Measurements from ENCODE around the gene RDH5. TPM values are rescaled to one million over a fixed set of nuclear protein-coding genes. Genes with fewer than 3 reads are reported as not detected.

Gene RDH5
- total and polyA plus RNA-seq, 4 donors = 9.2 to 61.7 (median 29.2) TPM

DNA sequence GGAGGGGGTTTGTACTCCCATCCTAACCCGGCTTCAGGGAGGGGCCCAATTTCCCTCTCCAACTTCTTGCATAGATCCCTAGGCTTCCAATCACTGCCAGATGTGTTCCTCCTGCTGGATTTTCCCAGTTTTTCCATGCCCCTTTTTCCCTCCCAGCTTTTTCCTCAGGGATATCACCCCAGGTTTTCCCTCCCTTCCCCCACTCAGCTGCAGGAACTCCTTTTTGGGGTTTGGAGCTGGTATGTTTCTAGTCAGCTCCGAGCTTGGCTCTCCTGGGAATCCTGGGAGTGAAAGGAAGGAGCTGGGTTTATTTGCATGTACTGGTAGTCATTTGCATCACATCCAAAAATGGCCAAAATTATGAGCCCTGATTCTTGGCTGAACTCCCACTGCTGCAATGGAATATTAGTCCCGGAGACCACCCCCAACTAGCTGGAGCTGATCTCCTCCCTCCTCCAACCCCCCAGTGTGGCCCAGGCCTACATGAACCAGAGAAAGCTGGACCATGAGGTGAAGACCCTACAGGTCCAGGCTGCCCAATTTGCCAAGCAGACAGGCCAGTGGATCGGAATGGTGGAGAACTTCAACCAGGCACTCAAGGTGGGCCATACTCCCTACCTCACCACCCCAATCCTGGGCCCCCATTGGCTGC is 1.4 kb upstream of the RDH5 start:
- peak overlapping the region in 1 of 2 donors; percentile 11 for H3K27ac ChIP-seq (ENCODE audit: low read depth in 1 of 2, low read length in 2 of 2)
- peaks cover 19 to 68% (median 56%) of the 10 kb centered on the region in 4 donors for H3K4me1 ChIP-seq (ENCODE audit: control insufficient read depth in 4 of 4, insufficient read depth in 4 of 4, low read length in 3 of 4)
- WGBS = 93% methylated on average over 4 of the region's 4 CpGs

DNA sequence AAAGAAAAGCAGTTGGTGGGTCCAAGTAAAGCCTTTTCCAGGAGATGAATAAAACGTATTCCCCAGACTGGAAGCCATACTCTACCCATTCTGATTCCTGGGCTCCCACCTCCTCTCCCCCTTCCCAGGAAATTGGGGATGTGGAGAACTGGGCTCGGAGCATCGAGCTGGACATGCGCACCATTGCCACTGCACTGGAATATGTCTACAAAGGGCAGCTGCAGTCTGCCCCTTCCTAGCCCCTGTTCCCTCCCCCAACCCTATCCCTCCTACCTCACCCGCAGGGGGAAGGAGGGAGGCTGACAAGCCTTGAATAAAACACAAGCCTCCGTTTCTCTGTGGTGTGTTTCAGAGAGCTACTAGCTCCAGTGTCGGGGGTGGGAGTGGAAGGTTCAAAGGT is 822 bp upstream of the RDH5 start:
- H3K36me3 ChIP-seq (ENCODE audit: control insufficient read depth in 4 of 4, insufficient read depth in 3 of 4, low read depth in 1 of 4, low read length in 3 of 4) = peaks cover 0 to 5% (median 1%) of the 10 kb centered on the region in 4 donors
- peaks cover 22 to 74% (median 61%) of the 10 kb centered on the region in 4 donors for H3K4me1 ChIP-seq (ENCODE audit: control insufficient read depth in 4 of 4, insufficient read depth in 4 of 4, low read length in 3 of 4)
- no peak overlapping the region for H3K9ac ChIP-seq (ENCODE audit: low read depth in 1 of 2, low read length in 2 of 2)

More for the DNA sequence above, 1.4 kb upstream of the RDH5 start:
- H3K36me3 ChIP-seq (ENCODE audit: control insufficient read depth in 4 of 4, insufficient read depth in 3 of 4, low read depth in 1 of 4, low read length in 3 of 4) = no peaks in the 10 kb centered on the region
- no peak overlapping the region for H3K4me3 ChIP-seq (ENCODE audit: low read depth in 1 of 3, low read length in 3 of 3)
- TF ChIP-seq, protein P1, sequence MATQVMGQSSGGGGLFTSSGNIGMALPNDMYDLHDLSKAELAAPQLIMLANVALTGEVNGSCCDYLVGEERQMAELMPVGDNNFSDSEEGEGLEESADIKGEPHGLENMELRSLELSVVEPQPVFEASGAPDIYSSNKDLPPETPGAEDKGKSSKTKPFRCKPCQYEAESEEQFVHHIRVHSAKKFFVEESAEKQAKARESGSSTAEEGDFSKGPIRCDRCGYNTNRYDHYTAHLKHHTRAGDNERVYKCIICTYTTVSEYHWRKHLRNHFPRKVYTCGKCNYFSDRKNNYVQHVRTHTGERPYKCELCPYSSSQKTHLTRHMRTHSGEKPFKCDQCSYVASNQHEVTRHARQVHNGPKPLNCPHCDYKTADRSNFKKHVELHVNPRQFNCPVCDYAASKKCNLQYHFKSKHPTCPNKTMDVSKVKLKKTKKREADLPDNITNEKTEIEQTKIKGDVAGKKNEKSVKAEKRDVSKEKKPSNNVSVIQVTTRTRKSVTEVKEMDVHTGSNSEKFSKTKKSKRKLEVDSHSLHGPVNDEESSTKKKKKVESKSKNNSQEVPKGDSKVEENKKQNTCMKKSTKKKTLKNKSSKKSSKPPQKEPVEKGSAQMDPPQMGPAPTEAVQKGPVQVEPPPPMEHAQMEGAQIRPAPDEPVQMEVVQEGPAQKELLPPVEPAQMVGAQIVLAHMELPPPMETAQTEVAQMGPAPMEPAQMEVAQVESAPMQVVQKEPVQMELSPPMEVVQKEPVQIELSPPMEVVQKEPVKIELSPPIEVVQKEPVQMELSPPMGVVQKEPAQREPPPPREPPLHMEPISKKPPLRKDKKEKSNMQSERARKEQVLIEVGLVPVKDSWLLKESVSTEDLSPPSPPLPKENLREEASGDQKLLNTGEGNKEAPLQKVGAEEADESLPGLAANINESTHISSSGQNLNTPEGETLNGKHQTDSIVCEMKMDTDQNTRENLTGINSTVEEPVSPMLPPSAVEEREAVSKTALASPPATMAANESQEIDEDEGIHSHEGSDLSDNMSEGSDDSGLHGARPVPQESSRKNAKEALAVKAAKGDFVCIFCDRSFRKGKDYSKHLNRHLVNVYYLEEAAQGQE (IDR thresholded peaks at IDR 0.05) = no peak
- TF ChIP-seq TAF1 (conservative IDR thresholded peaks at IDR 0.05) (no peak), JUND (IDR thresholded peaks at IDR 0.05) (no peak)
- TF ChIP-seq, protein P2, sequence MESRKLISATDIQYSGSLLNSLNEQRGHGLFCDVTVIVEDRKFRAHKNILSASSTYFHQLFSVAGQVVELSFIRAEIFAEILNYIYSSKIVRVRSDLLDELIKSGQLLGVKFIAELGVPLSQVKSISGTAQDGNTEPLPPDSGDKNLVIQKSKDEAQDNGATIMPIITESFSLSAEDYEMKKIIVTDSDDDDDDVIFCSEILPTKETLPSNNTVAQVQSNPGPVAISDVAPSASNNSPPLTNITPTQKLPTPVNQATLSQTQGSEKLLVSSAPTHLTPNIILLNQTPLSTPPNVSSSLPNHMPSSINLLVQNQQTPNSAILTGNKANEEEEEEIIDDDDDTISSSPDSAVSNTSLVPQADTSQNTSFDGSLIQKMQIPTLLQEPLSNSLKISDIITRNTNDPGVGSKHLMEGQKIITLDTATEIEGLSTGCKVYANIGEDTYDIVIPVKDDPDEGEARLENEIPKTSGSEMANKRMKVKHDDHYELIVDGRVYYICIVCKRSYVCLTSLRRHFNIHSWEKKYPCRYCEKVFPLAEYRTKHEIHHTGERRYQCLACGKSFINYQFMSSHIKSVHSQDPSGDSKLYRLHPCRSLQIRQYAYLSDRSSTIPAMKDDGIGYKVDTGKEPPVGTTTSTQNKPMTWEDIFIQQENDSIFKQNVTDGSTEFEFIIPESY (IDR thresholded peaks at IDR 0.05) = no peak
- no peak overlapping the region for H3K9ac ChIP-seq (ENCODE audit: low read depth in 1 of 2, low read length in 2 of 2)
- H3K9me3 ChIP-seq (ENCODE audit: control insufficient read depth in 4 of 4, low read length in 3 of 4) = no peaks in the 10 kb centered on the region
- DNase-seq (ENCODE audit: low spot score) = no peak
- no peaks in the 10 kb centered on the region for H3K27me3 ChIP-seq (ENCODE audit: control insufficient read depth in 4 of 4, insufficient read depth in 4 of 4, low read length in 3 of 4)

More for the DNA sequence above, 822 bp upstream of the RDH5 start:
- 77% methylated on average over 7 of the region's 7 CpGs for WGBS
- DNase-seq (ENCODE audit: low spot score) = no peak
- peak overlapping the region; percentile 77 to 85 for H3K27ac ChIP-seq (ENCODE audit: low read depth in 1 of 2, low read length in 2 of 2)
- no peak overlapping the region for H3K4me3 ChIP-seq (ENCODE audit: low read depth in 1 of 3, low read length in 3 of 3)
- H3K27me3 ChIP-seq (ENCODE audit: control insufficient read depth in 4 of 4, insufficient read depth in 4 of 4, low read length in 3 of 4) = no peaks in the 10 kb centered on the region
- H3K9me3 ChIP-seq (ENCODE audit: control insufficient read depth in 4 of 4, low read length in 3 of 4) = no peaks in the 10 kb centered on the region
- TF ChIP-seq FOXA1 (IDR thresholded peaks at IDR 0.05) = no peak
- TF ChIP-seq SP1 (IDR thresholded peaks at IDR 0.05) = no peak
- TF ChIP-seq, protein P1 (IDR thresholded peaks at IDR 0.05) = no peak
- TF ChIP-seq, protein P3, sequence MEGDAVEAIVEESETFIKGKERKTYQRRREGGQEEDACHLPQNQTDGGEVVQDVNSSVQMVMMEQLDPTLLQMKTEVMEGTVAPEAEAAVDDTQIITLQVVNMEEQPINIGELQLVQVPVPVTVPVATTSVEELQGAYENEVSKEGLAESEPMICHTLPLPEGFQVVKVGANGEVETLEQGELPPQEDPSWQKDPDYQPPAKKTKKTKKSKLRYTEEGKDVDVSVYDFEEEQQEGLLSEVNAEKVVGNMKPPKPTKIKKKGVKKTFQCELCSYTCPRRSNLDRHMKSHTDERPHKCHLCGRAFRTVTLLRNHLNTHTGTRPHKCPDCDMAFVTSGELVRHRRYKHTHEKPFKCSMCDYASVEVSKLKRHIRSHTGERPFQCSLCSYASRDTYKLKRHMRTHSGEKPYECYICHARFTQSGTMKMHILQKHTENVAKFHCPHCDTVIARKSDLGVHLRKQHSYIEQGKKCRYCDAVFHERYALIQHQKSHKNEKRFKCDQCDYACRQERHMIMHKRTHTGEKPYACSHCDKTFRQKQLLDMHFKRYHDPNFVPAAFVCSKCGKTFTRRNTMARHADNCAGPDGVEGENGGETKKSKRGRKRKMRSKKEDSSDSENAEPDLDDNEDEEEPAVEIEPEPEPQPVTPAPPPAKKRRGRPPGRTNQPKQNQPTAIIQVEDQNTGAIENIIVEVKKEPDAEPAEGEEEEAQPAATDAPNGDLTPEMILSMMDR (IDR thresholded peaks at IDR 0.05; ENCODE audit: low read depth, low read length, missing input control) = no peak
- TF ChIP-seq HNF4G (IDR thresholded peaks at IDR 0.05) = no peak
- TF ChIP-seq, protein P2 (IDR thresholded peaks at IDR 0.05) = no peak
- TF ChIP-seq RAD21 (IDR thresholded peaks at IDR 0.05) = no peak
- no peak for TF ChIP-seq GABPA (IDR thresholded peaks at IDR 0.05 in 1 of 2, conservative IDR thresholded peaks at IDR 0.05 in 1 of 2)
- TF ChIP-seq JUND (IDR thresholded peaks at IDR 0.05) = no peak
- TF ChIP-seq YY1 (IDR thresholded peaks at IDR 0.05) = no peak

All from liver (tissue), 9 donors.